Heart left ventricle (tissue), 13 donors: ENCODE data around the gene C3orf38.

Experiments
- POLR2A ChIP-seq, 2 donors: fragments of 450-650 bp; IDR thresholded peaks; one replicate each; pipeline ENCODE4 v1.6.1; 2017; ENCODE audit warnings: antibody characterized with exemption in 2 of 2, mild to moderate bottlenecking in 2 of 2, moderate library complexity in 2 of 2
- TF ChIP-seq, protein P1 (sequence below), 12 donors: fragments of 200-600 bp; sonication (generic) in 4 of 12; IDR thresholded peaks; one replicate each; pipeline versions ENCODE4 v1.5.0 to v1.8.0; 2018 to 2022; ENCODE audit warnings: antibody characterized with exemption in 12 of 12, mild to moderate bottlenecking in 5 of 12
- donor health status: ischemic (EF 13 %, LVEDD 7.1; RV severe dilation, severe dysfunction).
- donor health status: DM: no; HTN: yes; CAD: no.
- donor health status: DM: no; HTN: no; CAD: no.
- donor health status: ischemic (EF 25% LVEDD 6.9; RV normal size, moderate dysfunction).
- donor health status: ischemic (EF 25% LVEDD 5.7; RV mildly dilated, moderate dysfunction).
- donor health status: ischemic (EF 35%, LVEDD 5.7; RV mildly dilated, moderate dysfunction).
- donor health status: nonischemic (EF 11% LVEDD 7.7; RV severe dilation, severe dysfunction).
- donor health status: DM: yes; HTN: yes; CAD: no.
- donor health status: PGD.
- donor health status: ischemic (EF 29% LVEDD 5.4; RV normal size, mild dysfunction).
- donor health status: nonischemic (EF 23%, LVEDD 6.1; RV moderate dilation, normal function).

DNA sequence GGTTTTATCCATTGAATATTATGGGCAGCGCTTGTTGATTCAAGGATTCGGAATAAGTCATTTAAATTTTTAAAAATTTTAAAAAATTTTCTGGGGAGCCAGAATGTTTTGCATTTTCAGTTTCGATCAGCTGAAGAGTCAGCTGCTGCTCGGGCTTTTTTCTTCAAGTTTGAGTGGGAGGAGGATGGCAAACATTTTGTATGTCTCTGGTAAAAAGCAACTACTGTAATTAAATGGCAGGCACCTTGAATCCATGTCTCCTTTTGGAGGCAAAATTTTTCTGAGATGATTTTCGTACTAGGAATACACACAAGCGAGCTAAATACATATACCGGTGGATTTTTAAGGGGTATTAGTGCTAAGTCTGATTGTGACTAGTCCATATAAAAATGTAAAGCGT is 612 bp downstream of the C3orf38 start:
- TF ChIP-seq, protein P1, sequence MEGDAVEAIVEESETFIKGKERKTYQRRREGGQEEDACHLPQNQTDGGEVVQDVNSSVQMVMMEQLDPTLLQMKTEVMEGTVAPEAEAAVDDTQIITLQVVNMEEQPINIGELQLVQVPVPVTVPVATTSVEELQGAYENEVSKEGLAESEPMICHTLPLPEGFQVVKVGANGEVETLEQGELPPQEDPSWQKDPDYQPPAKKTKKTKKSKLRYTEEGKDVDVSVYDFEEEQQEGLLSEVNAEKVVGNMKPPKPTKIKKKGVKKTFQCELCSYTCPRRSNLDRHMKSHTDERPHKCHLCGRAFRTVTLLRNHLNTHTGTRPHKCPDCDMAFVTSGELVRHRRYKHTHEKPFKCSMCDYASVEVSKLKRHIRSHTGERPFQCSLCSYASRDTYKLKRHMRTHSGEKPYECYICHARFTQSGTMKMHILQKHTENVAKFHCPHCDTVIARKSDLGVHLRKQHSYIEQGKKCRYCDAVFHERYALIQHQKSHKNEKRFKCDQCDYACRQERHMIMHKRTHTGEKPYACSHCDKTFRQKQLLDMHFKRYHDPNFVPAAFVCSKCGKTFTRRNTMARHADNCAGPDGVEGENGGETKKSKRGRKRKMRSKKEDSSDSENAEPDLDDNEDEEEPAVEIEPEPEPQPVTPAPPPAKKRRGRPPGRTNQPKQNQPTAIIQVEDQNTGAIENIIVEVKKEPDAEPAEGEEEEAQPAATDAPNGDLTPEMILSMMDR (IDR thresholded peaks at IDR 0.05) = no peak
- no peak for TF ChIP-seq POLR2A (IDR thresholded peaks at IDR 0.05)
